Measurements from ENCODE around the gene BRAF. TPM values are rescaled to one million over a fixed set of nuclear protein-coding genes. Genes with fewer than 3 reads are reported as not detected.
"Not testable (repeated sequence)": the region's sequence is repeated elsewhere in the genome, so short reads cannot be mapped to it uniquely, and the experiment has no call there.

The BRAF gene
- total and polyA plus RNA-seq, 3 experiments from 2014 or later, result 11.3 to 32.0 (median 28.4) TPM

- no peak overlapping the region for H3K4me3 ChIP-seq (ENCODE audit: low read length)
- Mint-ChIP-seq H3K4me3 (no peak overlapping the region), H3K36me3 (peaks cover 10 to 62% (median 15%) of the 10 kb centered on the region in 3 donors), H3K27me3 (no peaks in the 10 kb centered on the region), H3K27ac (no peak overlapping the region), H3K9me3 (no peaks in the 10 kb centered on the region), H3K4me1 (peaks cover 20 to 37% (median 24%) of the 10 kb centered on the region in 3 donors)
- H3K36me3 ChIP-seq (ENCODE audit: insufficient read depth, low read length), result peaks cover 3% of the 10 kb centered on the region
- no peak for DNase-seq
- H3K27me3 ChIP-seq (ENCODE audit: insufficient read depth, low read length, poor library complexity, severe bottlenecking), result no peaks in the 10 kb centered on the region
- ChIA-PET CTCF (interaction anchor here (1.0 to 1.2 kb wide), 2 partner anchors 18 to 203 kb away, joined by 3 read pairs; no protein-coding TSS in a partner anchor), POLR2A (no interaction called here)
- no peaks in the 10 kb centered on the region for H3K9me3 ChIP-seq (ENCODE audit: low read length)
- no peak overlapping the region for H3K27ac ChIP-seq (ENCODE audit: low read depth, low read length)
- H3K4me1 ChIP-seq (ENCODE audit: insufficient read depth, low read length), result peaks cover 24% of the 10 kb centered on the region
Measured at GRCh38 chr7:140678816-140679130, 246.0 kb downstream of the BRAF start.

- peaks cover 10 to 58% (median 15%) of the 10 kb centered on the region in 3 donors for H3K36me3 Mint-ChIP-seq
- CTCF ChIA-PET, result interaction anchor here (1.0 to 1.2 kb wide), 2 partner anchors 18 to 202 kb away, joined by 3 read pairs; no protein-coding TSS in a partner anchor
- no peak for DNase-seq
- no peak overlapping the region for H3K27ac ChIP-seq (ENCODE audit: low read depth, low read length)
- no peak overlapping the region for H3K4me3 ChIP-seq (ENCODE audit: low read length)
- H3K9me3 Mint-ChIP-seq, result no peaks in the 10 kb centered on the region
- peaks cover 23 to 41% (median 27%) of the 10 kb centered on the region in 3 donors for H3K4me1 Mint-ChIP-seq
- H3K9me3 ChIP-seq (ENCODE audit: low read length), result no peaks in the 10 kb centered on the region
- peaks cover 27% of the 10 kb centered on the region for H3K4me1 ChIP-seq (ENCODE audit: insufficient read depth, low read length)
- no peak overlapping the region for H3K4me3 Mint-ChIP-seq
- no peaks in the 10 kb centered on the region for H3K27me3 Mint-ChIP-seq
- no peaks in the 10 kb centered on the region for H3K27me3 ChIP-seq (ENCODE audit: insufficient read depth, low read length, poor library complexity, severe bottlenecking)
- peaks cover 3% of the 10 kb centered on the region for H3K36me3 ChIP-seq (ENCODE audit: insufficient read depth, low read length)
- POLR2A ChIA-PET, result no interaction called here
- no peak overlapping the region for H3K27ac Mint-ChIP-seq
Measured at GRCh38 chr7:140678081-140678815, 246.5 kb downstream of the BRAF start.

- Mint-ChIP-seq H3K9me3 (no peaks in the 10 kb centered on the region), H3K27ac (no peak overlapping the region), H3K4me1 (peaks cover 24 to 41% (median 28%) of the 10 kb centered on the region in 3 donors), H3K36me3 (peaks cover 10 to 55% (median 15%) of the 10 kb centered on the region in 3 donors), H3K27me3 (no peaks in the 10 kb centered on the region), H3K4me3 (no peak overlapping the region)
- ChIA-PET CTCF (no interaction called here), POLR2A (no interaction called here)
- Histone ChIP-seq H3K4me3 (ENCODE audit: low read length) (no peak overlapping the region), H3K27ac (ENCODE audit: low read depth, low read length) (no peak overlapping the region), H3K27me3 (ENCODE audit: insufficient read depth, low read length, poor library complexity, severe bottlenecking) (no peaks in the 10 kb centered on the region), H3K4me1 (ENCODE audit: insufficient read depth, low read length) (peaks cover 27% of the 10 kb centered on the region), H3K9me3 (ENCODE audit: low read length) (no peaks in the 10 kb centered on the region), H3K36me3 (ENCODE audit: insufficient read depth, low read length) (peaks cover 3% of the 10 kb centered on the region)
- no peak for DNase-seq
Measured at GRCh38 chr7:140677496-140677895, 247.2 kb downstream of the BRAF start.

GRCh38 chr7:140676956-140677355, 247.8 kb downstream of the BRAF start:
- H3K27me3 ChIP-seq (ENCODE audit: insufficient read depth, low read length, poor library complexity, severe bottlenecking); DNase-seq; H3K27me3 Mint-ChIP-seq; CTCF ChIA-PET; H3K9me3 ChIP-seq (ENCODE audit: low read length); H3K4me3 ChIP-seq (ENCODE audit: low read length); H3K27ac ChIP-seq (ENCODE audit: low read depth, low read length); POLR2A ChIA-PET; H3K36me3 ChIP-seq (ENCODE audit: insufficient read depth, low read length); H3K9me3 Mint-ChIP-seq: not testable (repeated sequence)
- Mint-ChIP-seq H3K4me3 (peak overlapping the region in 1 of 7 donors; percentile 11), H3K27ac (peak overlapping the region in 1 of 8 donors; percentile 34), H3K36me3 (peaks cover 7 to 51% (median 14%) of the 10 kb centered on the region in 3 donors), H3K4me1 (peaks cover 29 to 47% (median 34%) of the 10 kb centered on the region in 3 donors)
- peaks cover 32% of the 10 kb centered on the region for H3K4me1 ChIP-seq (ENCODE audit: insufficient read depth, low read length)

- Histone ChIP-seq H3K4me3 (ENCODE audit: low read length) (no peak overlapping the region), H3K4me1 (ENCODE audit: insufficient read depth, low read length) (peaks cover 32% of the 10 kb centered on the region), H3K36me3 (ENCODE audit: insufficient read depth, low read length) (peaks cover 3% of the 10 kb centered on the region), H3K9me3 (ENCODE audit: low read length) (no peaks in the 10 kb centered on the region), H3K27me3 (ENCODE audit: insufficient read depth, low read length, poor library complexity, severe bottlenecking) (no peaks in the 10 kb centered on the region), H3K27ac (ENCODE audit: low read depth, low read length) (no peak overlapping the region)
- Mint-ChIP-seq H3K36me3 (peaks cover 6 to 48% (median 14%) of the 10 kb centered on the region in 3 donors), H3K9me3 (no peaks in the 10 kb centered on the region), H3K27ac (peak overlapping the region in 3 of 8 donors; percentile 2 to 59 (median 34)), H3K4me3 (peak overlapping the region in 2 of 7 donors; percentile 13 to 31), H3K27me3 (no peaks in the 10 kb centered on the region), H3K4me1 (peaks cover 29 to 48% (median 34%) of the 10 kb centered on the region in 3 donors)
- no peak for DNase-seq
- CTCF ChIA-PET, result no interaction called here
- POLR2A ChIA-PET, result no interaction called here
Measured at GRCh38 chr7:140676306-140676705, 248.4 kb downstream of the BRAF start.

- ChIA-PET CTCF (interaction anchor here (0.8 to 1.7 kb wide), 2 partner anchors 11 to 195 kb away, joined by 4 read pairs; no protein-coding TSS in a partner anchor), POLR2A (interaction anchor here (0.8 kb wide), 1 partner anchor 20 kb away, joined by 3 read pairs; no protein-coding TSS in a partner anchor)
- Histone ChIP-seq H3K27me3 (ENCODE audit: insufficient read depth, low read length, poor library complexity, severe bottlenecking) (no peaks in the 10 kb centered on the region), H3K9me3 (ENCODE audit: low read length) (no peaks in the 10 kb centered on the region), H3K4me3 (ENCODE audit: low read length) (no peak overlapping the region), H3K4me1 (ENCODE audit: insufficient read depth, low read length) (peaks cover 32% of the 10 kb centered on the region), H3K27ac (ENCODE audit: low read depth, low read length) (no peak overlapping the region), H3K36me3 (ENCODE audit: insufficient read depth, low read length) (peaks cover 3% of the 10 kb centered on the region)
- Mint-ChIP-seq H3K9me3 (no peaks in the 10 kb centered on the region), H3K27me3 (no peaks in the 10 kb centered on the region), H3K27ac (peak overlapping the region in 2 of 8 donors; percentile 34 to 43), H3K4me1 (peaks cover 29 to 48% (median 34%) of the 10 kb centered on the region in 3 donors), H3K4me3 (peak overlapping the region in 3 of 7 donors; percentile 13 to 51 (median 24)), H3K36me3 (peaks cover 6 to 42% (median 10%) of the 10 kb centered on the region in 3 donors)
- DNase-seq, result no peak
Measured at GRCh38 chr7:140675726-140676125, 249.0 kb downstream of the BRAF start.

GRCh38 chr7:140674899-140675701, 249.6 kb downstream of the BRAF start:
- no peak overlapping the region for H3K27ac ChIP-seq (ENCODE audit: low read depth, low read length)
- peak overlapping the region in 6 of 8 donors; percentile 11 to 75 (median 67) for H3K27ac Mint-ChIP-seq

More at GRCh38 chr7:140674899-140675701, 249.6 kb downstream of the BRAF start:
- POLR2A ChIA-PET, result interaction anchor here (0.8 to 2.8 kb wide), 2 partner anchors 21 kb away, joined by 3 to 11 read pairs; partner anchors contain the start of gene NDUFB2
- no peak for DNase-seq
- CTCF ChIA-PET, result interaction anchor here (0.8 to 1.7 kb wide), 2 partner anchors 11 to 194 kb away, joined by 4 read pairs; no protein-coding TSS in a partner anchor
- Mint-ChIP-seq H3K4me3 (peak overlapping the region; percentile 54 to 91 (median 84)), H3K36me3 (peaks cover 6 to 36% (median 9%) of the 10 kb centered on the region in 3 donors), H3K27me3 (no peaks in the 10 kb centered on the region), H3K9me3 (no peaks in the 10 kb centered on the region), H3K4me1 (peaks cover 29 to 48% (median 34%) of the 10 kb centered on the region in 3 donors)
- no peaks in the 10 kb centered on the region for H3K9me3 ChIP-seq (ENCODE audit: low read length)
- H3K27me3 ChIP-seq (ENCODE audit: insufficient read depth, low read length, poor library complexity, severe bottlenecking), result no peaks in the 10 kb centered on the region
- H3K4me1 ChIP-seq (ENCODE audit: insufficient read depth, low read length), result peaks cover 32% of the 10 kb centered on the region
- peaks cover 3% of the 10 kb centered on the region for H3K36me3 ChIP-seq (ENCODE audit: insufficient read depth, low read length)
- no peak overlapping the region for H3K4me3 ChIP-seq (ENCODE audit: low read length)
